GM19463 (cell line): ENCODE results near the gene SLC47A2.

Experiments
- ATAC-seq: cut with Tn5 transposase; IDR thresholded peaks from one replicate; pipeline ENCODE4 v1.9.1; 2021; ENCODE audit warnings: mild to moderate bottlenecking, moderate library complexity; ENCODE audit not compliant: unreplicated experiment

Gene SLC47A2

DNA sequence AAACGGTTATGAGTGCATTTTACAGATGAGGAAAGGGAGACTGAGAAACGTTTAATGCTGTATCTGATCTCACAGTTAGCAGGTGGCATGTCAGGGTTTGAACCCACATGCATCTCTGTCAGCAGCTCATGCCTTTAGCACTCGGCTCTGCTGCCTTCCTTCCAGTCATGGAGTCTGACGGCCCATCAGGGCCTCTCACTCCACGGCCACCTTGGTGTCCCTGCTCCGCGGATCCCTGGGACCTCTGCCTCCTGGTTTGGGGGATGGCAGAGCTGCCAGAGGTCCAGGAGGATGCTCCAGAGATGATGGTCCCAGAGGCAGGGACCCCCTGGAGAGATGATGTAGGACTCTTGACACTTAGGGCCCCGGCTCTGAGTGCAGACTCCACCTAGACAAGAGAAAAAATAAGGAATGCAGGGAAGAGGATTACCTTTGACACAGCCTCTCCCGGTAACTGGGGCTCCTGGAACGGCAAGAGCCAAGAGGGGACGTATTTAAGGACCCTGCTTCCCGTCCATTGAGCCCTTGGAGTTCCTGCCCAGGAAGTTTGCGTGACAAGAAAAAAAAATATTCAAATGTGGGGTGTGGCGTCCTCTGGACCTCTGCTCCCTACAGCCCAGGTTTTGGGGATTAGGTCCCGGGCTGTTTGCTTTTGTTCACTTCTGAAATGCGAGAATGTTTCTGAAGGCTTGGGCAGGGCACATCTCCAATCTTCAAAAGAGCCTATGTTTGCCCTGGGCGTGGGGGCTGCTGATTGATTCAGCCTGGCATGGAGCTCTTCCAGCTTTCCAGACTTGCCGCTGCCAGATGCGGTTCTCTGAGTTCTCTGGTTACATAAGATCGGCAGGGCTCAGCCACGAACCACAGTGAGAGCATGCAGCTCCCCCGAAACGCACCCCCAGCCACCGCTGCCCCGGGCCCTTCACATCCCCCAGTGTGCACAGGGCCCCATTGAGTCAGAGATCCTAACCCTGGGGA is 31.7 kb upstream of the SLC47A2 start, which contains the start of gene ALDH3A1:
ALDH3A1 (minus strand) TSS at position 470 of the 978 bp plus-strand sequence. CDS start 3,169 bp downstream, outside the sequence.
- no peak for ATAC-seq

DNA sequence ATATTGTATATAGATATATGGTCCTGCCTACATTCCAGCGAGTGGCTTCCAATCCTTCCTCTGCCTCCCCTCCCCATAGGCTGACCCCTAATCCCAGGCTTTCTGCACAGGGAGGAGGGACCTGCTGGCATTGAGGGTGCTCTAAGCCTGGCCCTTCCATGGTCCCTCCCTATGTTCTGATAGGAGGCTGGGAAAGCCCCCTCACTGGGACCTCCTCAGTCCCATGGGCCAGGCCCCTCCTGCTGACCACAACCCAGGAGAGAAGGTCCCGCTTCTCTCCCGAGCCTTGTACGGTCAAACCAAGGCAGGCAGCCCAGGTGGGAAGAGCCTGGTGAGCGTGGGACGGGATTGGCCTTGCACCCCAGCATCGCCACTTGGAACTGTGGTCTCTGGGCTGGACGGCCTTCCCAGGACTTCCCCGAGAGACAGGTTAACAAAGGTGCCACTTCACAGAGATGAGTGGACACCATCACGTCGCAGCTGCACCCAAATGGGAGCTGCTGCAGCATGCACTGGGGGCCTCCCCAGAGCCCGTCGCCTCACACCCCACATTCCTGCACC is 30.9 kb upstream of the SLC47A2 start:
- no peak for ATAC-seq

DNA sequence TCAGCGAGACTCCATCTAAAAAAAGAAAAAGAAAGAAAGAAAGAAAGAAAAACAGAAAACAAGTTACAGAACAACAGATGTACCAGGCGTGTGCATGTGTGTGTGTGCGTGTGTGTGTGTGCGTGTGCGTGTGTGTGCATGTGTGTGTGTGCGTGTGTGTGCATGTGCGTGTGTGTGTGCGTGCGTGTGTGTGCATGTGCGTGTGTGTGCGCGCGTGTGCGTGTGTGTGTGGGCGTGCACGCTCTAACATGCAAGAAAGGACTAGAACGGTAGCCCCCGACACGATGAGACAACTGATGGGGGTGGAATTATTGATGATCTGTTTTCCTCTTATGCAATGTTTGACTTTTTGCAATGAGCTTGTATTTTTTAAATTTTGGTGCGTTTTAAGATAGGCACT is 30.1 kb upstream of the SLC47A2 start:
- no peak for ATAC-seq

DNA sequence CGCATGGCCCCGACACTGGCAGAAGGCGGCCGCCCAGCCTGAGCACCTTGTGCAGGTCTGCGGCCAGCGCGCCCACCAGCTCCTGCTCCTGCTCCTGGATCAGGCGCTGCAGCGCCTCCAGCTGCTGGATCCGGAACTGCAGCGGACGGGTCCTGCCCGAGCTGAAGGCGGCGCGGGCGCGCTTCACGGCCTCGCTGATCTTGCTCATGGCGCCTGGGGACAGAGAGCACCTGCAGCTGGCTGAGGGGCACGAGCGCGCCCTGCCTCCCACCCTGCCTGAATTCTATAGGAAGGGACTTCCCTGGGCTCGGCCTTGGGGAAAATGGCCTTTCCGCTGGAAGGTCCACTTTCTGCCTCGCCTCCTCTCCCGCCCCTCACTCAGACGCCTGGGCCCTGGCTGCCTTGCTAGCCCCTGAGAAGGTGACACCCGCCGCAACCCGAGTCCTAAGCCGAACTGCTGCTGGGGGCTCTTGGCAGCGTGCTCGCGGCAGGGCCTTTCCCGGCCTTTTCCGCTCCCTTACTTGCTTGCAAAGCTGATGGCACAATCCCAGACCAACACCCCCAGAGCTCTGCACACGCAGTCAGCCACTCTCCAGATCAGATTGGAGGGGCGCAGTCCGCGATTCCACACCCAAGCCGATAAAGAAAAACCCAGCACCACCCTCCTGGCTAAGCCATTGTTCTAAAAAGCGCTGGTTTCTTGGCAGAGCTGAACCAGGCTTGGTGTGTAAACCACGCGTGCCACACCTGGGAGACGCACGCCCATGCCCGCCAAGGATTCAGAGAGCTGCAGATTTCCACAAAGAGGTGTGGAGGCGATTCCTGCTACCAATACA is 28.8 kb upstream of the SLC47A2 start:
- ATAC-seq = no peak

DNA sequence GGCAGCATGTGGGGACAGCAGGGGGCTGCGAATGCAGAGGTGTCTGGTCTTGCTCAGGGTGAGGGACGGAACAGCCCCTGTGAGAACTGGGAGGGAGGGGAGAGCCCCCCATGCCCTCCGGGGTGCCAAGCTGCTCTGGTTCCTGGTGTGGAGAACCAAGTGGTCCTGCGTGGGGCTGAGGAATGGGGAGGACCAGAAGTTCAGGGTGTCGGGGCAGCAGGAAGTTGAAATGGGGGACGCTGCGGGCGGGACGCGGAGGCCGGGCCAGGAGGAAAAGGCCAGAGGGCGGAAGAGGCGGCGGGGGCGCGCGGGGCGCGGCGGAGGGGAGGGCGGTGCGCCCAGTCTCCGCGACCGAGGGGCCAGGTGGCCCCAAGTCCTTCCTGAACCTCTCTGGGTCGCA is 28.1 kb upstream of the SLC47A2 start:
- no peak for ATAC-seq

DNA sequence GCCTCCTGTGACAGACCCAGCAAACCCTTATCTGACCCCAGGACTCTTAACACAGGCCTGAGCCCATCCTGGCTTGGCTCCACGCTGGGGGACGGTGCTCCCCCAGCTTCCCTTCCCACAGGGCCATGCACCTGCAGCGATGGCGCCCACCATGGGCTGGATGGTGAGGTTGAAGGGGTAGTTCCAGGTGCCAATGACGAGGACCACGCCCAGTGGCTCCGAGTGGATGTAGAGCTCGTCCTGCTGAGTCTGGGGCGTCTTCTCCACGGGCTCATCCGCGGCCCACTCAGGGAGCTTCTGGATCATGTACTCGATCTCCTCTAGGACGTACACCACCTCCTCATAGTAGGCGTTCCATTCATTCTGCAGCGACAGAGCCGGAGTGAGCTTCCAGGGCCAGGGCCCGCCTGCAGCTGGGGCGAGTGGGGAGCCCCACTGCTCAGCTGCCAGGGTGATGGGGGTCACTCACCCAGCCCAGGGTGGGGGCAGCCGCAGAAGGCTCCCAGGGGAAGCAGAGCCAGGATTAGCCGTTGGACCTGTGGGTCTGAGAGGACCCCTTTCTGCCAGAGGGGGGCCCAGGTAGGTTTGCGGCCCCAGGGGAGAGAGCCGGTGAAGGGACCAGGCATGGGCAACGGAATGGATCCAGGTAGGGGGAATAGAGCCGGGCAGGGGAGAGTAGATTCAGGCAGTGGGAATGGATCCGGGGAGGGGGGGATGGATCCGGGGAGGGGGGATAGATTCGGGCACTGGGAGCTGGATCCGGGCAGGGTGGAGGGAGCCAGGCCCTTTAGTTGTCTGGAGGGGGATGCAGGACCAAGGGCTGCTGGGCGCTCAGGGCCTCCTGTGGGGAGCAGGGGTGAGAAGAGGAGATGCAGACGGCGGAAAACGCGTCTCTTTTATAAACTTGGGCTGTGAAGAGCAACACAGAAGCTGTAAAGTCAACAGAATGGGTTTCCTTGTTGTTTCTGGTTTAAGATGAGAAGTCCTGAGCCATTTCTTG is 27.0 kb upstream of the SLC47A2 start:
- no peak for ATAC-seq

DNA sequence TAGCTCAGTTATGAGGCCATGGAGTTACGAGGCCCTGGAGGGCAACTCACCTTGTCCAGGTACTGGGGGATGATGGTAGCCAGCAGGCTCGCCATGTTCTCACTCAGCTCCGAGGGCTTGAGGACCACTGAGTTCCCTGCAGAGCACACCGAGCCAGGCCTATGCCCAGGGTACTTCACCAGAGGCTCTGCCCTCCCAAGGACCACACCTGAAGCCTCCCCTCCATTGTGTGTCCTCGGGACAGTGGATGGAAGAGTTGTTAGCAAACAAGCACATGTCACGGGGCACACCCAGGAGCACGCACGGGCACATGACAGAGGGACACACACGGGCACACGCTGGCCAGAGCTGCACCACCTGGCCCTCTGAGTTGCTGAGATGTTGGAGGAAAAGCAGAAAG is 26.1 kb upstream of the SLC47A2 start:
- no peak for ATAC-seq

DNA sequence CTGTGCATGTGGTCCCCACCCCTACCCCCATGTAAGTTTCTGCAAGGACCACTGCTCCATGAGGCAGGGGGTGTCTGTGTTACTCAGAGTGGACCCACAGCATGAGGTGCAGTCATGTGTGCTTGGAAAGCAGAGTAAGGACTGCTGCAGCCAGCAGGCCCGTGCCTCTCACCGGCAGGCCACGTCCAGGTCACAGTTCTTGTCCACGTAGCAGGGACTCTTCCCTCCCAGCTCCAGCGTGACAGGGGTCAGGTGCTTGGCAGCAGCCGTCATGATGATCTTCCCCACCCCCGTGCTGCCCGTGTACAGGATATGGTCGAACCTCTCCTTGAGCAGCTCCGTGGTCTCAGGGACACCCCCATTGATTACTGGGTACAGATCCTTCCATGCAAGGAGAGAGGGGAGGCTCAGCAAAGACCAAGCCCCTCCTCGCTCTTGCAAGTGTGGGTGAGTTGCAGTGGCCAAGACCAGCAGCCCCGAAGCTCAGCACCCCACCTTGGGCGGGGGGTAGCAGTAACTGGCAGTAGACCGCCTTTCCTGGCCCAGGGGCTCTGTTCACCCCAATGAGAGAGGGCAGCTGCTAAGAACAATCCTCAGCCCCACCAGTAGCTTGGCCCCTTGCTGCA is 25.6 kb upstream of the SLC47A2 start:
- no peak for ATAC-seq

DNA sequence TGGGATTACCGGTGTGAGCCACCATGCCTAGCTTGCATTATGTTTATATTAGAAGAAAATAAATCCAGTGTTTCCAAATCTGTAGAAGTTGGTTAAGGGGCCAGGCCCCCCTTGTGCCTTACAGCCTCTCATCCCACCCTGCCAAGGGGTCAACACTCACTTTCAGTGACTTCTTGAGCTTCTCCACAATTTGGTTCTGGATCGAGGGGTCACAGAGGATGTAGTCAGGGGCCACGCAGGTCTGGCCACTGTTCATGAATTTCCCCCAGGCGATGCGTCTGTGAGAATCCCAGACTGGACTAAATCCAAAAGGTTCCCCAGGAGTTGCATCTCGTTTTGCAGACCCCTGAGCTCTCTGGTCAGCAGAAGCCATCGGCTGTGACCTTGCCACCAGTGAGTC is 24.5 kb upstream of the SLC47A2 start:
- no peak for ATAC-seq

DNA sequence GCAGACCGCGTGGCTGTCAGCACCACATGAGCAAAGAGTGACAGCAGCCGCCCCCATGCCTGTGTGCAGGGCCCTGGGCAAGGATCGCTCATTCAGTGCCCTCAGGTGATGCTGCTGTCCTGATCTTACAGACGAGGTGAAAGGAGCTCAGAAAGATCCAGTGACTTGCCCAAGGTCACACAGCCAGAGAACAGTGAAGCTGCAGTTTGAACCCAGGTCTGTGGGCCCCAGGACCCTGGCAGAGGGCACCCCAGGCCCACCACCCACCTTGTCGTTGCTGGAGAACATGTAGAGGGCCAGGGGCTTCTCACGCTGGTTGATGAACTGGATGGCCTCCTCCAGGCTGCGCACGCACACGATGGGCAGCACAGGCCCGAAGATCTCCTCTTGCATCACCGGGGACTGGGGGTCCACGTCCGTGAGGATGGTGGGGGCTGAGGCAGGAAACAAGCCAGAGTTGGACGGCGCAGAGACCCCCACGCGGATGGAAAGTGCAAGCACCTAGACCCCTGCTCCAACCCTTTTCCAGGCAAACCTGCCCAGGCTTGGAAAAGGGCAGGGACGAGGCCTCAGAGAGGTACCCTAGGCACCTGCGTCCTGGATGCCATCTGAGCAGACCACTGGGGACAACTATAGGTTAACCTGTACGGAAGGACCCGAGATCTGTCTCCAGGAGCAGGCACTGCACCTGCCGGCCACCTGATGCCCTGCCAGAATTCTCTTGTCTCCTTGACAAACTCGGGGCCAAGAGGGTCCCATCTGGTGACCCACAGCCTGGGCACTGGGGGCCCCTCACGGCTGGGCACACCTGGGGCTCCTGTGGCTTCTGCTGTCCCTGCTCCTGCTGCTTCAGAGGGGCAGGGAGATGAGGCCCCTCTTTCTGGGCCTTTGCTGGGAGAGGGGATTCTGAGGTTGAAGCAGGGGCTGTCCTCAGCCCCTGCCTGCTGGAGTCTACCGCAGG is 23.1 kb upstream of the SLC47A2 start:
- ATAC-seq = no peak

DNA sequence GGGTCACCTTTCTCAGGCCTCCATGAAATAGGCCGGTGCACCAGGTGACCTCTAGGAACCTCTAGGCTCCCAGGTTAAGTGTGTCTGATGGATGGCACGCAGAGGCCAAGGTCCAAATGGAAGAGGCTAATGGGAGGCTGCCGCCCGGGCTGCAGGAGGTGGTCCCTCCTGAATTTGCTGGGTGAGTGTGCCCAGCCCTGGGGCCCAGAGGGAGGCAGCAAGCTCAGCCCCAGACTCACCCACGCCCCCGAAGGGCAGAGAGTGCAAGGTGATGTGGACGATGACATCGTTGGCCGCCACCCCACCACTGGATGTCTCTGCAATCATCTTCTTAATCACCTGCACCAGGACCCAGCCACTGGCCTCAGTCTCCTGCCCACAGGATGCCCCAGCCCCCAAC is 22.4 kb upstream of the SLC47A2 start:
- no peak for ATAC-seq

DNA sequence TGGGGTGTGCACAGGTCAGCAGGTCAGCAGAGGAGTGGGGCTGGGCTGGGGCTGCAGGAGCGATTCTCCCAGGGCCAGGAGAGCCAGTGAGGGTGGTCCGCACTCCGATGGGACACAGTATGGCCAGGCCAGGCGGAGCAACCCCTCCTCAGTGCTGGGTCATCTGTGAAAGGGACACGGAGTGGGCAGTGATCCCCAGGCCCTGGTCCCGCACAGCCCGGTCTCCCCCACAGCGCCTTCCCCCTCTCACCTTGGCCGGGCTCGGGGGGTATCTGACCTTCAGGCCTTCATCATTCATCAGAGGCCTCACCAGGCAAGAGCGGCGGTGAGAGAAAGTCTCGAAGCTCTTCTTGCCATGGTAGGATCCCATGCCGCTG is 21.7 kb upstream of the SLC47A2 start:
- no peak for ATAC-seq

DNA sequence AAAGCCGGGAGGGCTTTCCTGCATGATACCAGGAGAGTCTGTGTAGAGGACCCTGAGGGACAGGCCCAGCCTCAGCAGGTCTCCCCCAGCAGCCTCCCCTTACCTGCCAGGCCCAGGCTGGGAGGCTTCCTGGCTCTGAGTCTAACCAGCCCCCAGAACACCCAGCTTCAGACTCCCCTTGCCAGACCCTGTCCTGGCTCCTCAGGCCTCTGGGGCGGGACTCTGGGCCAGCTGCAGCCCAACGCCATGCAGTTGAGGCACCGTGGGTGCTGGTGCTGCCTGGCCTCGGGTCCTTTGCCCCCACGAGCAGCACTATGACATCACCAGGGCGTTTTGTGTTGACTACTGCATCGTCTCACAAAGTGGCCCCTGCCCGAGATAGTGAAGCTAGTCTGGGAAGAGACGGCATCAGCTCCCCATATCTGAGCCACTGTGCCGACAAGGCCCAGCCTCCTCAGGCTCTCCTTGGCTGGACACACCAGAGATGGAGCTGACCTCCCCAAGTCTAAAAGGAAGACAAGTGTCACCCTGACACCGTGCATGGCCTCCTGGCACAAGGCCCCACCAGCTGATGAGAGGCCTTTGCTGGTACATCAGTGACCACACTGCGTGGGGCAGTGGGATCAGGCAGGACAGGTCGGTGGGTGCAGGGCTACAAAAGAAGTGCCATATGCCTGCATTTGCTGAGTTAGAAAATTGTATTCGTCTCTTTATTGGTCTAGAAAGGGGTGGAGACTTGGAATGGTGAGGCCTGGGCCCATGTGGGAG is 21.1 kb upstream of the SLC47A2 start:
- no peak for ATAC-seq

DNA sequence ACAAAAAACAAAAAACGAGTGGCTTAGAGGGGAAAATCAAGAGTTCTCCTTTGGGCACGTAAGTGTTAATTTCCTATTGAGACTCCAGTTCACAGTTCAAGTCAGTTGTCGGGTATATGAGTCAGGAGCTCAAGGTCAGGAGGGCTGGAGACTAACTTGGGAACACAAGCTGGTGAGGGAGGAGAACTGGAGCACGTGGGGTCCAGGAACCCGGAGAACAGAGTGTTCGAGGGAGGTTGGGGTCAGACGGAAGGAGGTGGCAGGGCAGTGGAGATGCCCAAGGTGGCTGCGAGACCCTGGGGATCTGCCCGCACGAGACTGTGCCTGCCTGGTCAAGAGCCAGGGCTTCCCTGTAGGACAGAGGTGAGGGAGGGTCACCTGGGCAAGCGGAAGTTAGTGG is 19.7 kb upstream of the SLC47A2 start:
- ATAC-seq = no peak

DNA sequence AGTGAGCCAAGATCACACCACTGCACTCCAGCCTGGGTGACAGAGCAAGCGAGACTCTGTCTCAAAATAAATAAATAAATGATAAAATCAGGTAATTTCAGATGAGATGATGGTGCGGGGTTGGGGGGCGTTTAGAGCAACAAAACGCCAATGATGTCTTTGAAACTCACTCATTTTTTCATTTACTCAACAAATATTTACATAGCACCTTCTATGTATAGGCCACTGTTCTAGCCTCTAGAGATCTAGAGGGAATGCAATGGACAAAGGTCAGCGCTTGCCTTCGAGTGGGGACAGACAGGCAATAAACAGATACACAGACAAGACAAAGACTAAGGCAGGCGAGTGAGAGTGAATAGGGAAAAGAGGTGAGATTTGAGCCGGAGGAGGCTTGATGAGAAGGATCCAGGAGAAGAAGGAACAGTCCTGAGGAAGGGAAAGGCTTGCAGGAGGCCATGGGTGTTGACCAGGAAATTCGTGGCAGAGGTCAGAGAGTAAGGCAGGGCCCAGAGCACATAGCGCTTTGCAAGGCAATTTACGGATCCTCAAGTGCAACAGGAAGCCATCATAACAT is 17.7 kb upstream of the SLC47A2 start:
- ATAC-seq = no peak

DNA sequence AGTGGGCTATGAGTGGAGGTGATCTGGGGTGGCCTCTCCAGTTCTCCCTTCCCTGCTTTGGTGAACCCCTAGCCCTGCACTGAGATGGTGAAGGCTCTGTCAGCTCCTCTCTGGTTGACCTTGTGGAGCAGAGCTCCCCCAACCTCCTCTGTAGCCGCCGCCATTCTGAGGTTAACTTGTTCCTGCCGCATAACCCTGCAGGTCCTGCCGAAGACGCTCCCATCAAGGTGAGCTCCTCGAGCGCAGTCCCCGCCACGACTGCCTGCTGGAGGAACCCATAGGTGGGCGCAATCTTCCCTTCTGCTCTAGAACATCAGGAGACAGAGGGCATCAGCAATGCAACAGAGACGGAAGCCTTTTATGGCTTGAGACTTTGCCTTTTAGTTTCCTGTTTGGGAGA is 15.2 kb upstream of the SLC47A2 start:
- ATAC-seq = no peak

DNA sequence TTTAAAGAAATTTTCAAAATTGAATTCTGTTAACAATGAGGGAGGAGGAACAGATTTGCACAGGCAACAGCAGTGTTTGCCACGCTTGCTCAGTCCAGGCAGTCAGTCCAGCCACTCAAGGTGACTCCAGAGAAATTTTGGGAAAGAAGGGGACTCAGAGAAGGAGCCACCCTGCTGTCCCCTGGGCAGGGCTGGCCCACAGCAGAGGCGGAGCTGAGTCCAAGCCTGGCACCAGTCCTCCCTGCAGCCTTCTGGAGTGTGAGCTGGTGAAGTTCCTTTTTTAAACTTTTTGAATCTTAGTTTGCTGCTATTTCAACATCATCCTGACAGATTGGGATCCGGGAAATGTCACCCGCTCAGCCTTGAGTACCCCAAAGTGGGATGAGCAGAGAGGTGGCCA is 14.5 kb upstream of the SLC47A2 start:
- ATAC-seq = no peak

DNA sequence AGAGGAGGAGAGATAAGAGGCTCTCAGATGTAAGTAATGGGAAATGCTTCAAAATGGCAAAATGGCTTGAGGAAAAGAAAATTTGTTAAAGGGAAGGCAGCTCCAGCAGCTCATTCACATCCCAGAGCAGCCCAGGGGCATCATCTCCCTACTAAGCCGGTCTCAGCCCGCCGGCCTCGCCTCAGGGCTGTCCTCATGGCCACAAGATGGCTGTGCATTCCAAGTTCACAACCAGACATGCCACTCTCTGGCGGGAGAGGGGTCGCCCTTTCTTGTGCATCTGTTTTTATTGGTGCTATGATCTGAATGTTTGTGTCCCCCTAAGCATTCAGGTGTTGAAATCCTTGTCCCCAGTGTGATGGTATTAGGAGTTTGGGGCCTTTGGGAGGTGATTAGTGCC is 13.5 kb upstream of the SLC47A2 start:
- no peak for ATAC-seq
